Fibroblast of villous mesenchyme (primary cell): ENCODE measurements around the gene GEN1. TPM values are rescaled to one million over a fixed set of nuclear protein-coding genes. Genes with fewer than 3 reads are reported as not detected.

Source experiments
- DNase-seq: peaks from one replicate; pipeline ENCODE4 v3.0.0-alpha.2; 2010; ENCODE audit warnings: low read depth
- H3K4me3 ChIP-seq: 2 replicates; pipeline ENCODE4 v1.5.1; 2011; ENCODE audit warnings: low read depth, mild to moderate bottlenecking, low read length
- total RNA-seq: library from RNA; depleted of rRNA; stranded (reverse); fragments of >200 nt; gene quantifications from 2 replicates; pipeline ENCODE4 v1.2.3, GENCODE V29; 2012
- TF ChIP-seq, protein P1 (sequence below): IDR thresholded peaks from 2 replicates; pipeline ENCODE4 v1.5.1; 2012; ENCODE audit warnings: low read depth, mild to moderate bottlenecking, low read length; ENCODE audit not compliant: insufficient read depth

Gene GEN1
- total RNA-seq, 1 donor: 18.6 TPM

GRCh38 chr2:17762451-17762850 lies 8.5 kb downstream of the GEN1 start:
- DNase-seq: no peak
- H3K4me3 ChIP-seq: no peak overlapping the region
- TF ChIP-seq, protein P1, sequence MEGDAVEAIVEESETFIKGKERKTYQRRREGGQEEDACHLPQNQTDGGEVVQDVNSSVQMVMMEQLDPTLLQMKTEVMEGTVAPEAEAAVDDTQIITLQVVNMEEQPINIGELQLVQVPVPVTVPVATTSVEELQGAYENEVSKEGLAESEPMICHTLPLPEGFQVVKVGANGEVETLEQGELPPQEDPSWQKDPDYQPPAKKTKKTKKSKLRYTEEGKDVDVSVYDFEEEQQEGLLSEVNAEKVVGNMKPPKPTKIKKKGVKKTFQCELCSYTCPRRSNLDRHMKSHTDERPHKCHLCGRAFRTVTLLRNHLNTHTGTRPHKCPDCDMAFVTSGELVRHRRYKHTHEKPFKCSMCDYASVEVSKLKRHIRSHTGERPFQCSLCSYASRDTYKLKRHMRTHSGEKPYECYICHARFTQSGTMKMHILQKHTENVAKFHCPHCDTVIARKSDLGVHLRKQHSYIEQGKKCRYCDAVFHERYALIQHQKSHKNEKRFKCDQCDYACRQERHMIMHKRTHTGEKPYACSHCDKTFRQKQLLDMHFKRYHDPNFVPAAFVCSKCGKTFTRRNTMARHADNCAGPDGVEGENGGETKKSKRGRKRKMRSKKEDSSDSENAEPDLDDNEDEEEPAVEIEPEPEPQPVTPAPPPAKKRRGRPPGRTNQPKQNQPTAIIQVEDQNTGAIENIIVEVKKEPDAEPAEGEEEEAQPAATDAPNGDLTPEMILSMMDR: no peak

DNA sequence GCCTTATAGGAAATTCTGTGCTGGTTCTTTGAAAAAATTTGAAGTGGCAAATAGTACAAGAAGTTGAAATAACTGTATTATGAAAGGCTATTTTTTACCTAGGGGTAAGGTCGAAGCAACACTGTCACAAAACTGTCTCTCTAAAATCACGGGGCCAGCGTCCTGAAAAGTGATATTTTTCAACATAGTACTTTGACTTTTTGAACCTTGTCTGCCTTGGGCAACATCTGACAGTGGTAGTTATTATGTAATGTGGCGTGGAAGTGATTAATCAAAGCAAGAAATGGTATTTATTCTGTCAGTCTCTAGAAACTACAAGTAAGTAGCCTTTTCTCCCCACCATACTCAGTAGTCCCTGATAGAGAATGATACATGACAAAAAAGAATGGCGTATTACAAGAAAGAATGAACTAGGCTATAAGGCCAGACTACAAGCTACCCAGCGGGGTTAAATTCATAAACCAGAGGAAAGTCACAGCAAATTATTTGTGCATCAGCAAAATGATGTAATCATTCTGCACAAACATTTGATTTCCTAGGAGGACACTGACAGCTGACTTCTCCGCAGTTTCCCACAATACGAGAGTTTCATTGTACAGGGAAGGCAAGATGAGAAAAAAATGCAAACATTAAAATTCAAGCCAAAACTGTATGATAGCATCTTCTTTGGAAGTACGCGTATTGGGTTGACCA lies 9.8 kb downstream of the GEN1 start:
- no peak for DNase-seq
- TF ChIP-seq, protein P1: no peak
- H3K4me3 ChIP-seq: no peak overlapping the region

GRCh38 chr2:17765398-17765797 lies 11.5 kb downstream of the GEN1 start:
- DNase-seq: no peak
- H3K4me3 ChIP-seq: no peak overlapping the region
- TF ChIP-seq, protein P1: no peak

- TF ChIP-seq, protein P1: no peak
- no peak for DNase-seq
- no peak overlapping the region for H3K4me3 ChIP-seq
These were observed 15.0 kb downstream of the GEN1 start for GRCh38 chr2:17768894-17769293.

DNA sequence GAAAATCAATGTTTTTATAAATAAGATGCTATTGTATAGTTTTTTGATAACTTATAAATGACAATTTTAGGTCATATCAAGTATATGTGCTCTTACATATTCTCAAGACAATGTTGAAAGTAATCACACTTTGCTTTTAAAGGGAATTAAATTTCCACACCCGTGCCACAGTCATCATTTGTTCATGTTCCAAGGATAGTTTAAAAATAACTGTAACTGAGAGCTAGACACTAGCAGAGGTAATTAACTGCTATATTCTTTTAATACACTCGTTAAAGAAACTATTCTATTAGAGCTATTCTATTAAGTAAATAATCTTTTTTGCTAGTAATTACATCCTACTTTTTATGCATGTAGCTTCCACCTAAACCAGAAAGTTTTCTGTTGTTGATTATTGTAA lies 18.0 kb downstream of the GEN1 start:
- no peak for DNase-seq
- TF ChIP-seq, protein P1: no peak
- no peak overlapping the region for H3K4me3 ChIP-seq

DNA sequence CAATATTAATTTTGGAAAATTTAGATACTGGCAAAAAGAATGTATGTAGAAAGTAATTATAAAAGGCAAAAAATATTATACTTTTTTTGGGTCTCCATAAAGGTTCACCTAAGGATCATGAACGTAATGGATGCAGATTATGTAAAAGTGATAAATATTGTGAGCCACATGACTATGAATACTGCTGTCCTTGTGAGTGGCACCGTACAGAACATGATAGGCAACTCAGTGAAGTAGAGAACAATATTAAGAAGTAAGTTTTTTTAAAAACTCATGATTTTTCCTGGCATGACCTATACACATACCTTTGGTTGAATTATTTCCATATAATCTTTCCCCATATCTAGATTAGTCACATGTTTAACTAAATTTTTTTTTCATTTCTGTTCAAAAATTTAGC lies 18.6 kb downstream of the GEN1 start:
- TF ChIP-seq, protein P1: no peak
- no peak overlapping the region for H3K4me3 ChIP-seq
- no peak for DNase-seq

DNA sequence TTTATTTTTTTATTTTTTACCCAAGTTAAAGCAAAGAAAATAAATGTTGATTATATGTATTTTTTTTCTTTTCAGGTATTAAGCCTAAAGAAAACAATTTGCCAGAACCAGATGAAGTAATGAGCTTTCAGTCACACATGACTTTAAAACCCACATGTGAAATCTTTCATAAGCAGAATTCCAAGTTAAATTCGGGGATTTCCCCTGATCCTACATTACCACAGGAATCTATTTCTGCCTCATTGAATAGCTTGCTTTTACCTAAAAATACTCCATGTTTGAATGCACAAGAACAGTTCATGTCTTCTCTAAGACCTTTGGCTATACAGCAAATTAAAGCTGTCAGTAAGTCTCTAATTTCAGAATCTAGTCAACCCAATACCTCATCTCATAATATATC lies 26.6 kb downstream of the GEN1 start:
- H3K4me3 ChIP-seq: no peak overlapping the region
- DNase-seq: no peak
- TF ChIP-seq, protein P1: no peak
